GM19395 (cell line): Measurements from ENCODE around the gene HSP90AB1.

Source experiments
- ATAC-seq: cut with Tn5 transposase; IDR thresholded peaks from one replicate; pipeline ENCODE4 v1.9.1; 2021; ENCODE audit warnings: mild to moderate bottlenecking, moderate library complexity; ENCODE audit not compliant: unreplicated experiment

The HSP90AB1 gene

DNA sequence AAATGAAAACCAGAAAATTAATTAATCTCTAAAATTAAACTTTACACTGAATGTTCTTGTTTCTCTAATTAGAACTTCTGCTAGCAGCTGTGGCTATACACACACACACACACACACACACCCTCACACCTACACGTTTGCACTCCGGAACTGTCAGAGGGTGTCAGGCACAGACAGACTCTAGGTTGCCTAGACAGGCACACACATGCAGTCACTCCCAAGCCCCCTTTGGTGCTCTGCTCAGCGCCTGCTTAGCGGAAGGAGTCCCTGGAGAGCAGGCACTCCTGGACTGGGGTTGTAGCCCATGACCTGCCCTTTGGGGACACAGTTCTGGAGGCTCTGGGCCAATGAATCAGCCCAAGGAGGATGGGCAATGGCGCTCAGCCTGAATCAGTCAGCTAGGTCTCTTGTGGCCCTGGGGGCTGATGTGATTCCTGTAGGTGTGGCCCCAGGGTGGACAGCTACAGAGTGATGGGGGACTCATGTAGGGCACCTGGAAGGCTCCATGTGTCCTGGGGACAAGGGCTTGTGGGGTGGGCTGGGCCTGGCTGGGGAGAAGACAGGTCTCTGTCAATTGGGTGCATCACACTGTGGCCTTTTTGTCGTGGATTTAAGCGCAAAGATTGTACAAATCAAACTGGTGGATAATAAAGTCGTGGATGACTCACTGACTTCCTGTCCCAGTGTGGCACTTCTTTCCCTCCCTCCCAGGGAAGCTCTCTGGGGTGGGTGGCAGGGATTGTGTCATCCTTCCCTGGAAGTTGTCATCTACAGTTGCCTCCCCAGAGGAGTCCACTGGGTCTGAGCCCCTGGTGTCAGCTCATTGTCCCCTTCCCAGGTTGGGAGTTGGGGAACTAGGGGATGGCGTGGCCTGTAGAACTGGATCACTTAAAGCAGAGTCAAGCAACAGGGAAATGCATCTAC, 32.1 kb downstream of the HSP90AB1 start:
- no peak for ATAC-seq

DNA sequence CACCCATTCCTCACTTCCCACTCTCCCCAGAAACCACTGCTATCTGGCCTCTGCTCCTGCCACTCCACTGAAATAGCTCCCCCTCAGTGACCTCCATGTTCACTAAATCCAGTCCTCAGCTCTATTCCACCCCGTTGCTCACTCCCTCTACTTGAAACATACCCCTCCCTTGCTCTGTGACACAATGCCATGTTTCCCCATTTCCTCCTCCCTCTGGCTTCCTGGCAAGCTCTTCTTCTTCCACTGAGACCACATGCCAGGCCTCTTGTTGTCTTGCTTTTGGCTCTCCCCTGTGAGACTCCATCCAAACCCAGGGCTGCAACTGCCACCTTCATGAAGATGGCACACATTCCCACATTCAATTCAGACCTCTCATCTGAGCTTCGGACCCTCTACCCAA, 37.2 kb downstream of the HSP90AB1 start:
- ATAC-seq, result no peak

DNA sequence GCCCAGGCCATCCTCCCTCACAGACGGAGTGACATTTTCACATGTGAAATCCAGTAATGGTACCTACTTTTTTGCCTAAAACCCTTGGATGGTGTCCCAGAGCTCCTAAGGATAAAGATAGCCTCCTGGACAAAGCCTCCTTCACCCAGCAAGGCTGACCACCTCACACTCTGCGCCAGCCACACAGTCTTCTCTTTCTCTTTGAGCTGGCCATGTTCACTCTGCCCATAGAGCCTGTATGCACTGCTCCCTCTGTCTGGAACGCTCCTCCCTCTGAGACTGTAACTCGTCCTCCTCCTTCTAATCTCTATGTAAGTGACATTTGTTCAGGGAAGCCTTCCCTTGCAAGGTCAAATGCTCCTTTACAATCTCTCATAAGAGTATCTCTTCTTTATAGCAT, 38.0 kb downstream of the HSP90AB1 start:
- no peak for ATAC-seq

DNA sequence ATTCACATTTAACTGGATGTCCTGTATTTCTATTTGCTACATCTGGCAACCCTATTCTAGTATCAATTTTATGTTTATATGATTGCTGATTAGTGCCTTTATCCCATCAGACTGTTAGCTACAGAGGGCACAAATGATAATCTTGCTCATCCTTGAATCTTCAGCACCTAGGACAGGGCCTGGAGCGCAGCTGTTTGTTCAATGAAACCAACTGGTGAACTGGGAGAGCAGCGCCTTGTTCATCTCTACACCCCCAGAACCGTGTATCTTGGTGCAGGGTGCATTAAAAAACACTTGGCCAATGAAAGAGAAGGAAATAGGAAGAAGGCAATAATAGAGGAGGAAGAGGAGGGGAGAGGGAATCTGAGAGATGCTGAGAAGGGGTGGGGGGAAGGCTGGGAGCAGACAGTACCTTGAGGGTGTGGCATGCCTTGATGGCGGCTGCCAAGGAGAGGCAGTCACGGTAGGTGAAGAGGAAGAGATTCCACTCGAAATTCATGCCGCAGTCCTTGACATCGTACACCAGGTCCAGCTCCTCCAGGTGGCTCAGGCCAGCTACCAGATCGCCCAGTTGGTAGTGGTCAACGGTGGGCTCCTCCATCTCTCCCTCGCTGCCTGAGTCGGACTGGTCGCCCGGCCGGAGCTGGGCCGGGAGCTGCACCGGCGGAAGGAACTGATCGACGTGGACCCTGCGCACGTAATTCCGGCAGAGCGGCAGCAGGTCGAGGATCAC, 38.8 kb downstream of the HSP90AB1 start:
- no peak for ATAC-seq

- no peak for ATAC-seq
Measured at GRCh38 chr6:44286285-44286565, 39.3 kb downstream of the HSP90AB1 start.

DNA sequence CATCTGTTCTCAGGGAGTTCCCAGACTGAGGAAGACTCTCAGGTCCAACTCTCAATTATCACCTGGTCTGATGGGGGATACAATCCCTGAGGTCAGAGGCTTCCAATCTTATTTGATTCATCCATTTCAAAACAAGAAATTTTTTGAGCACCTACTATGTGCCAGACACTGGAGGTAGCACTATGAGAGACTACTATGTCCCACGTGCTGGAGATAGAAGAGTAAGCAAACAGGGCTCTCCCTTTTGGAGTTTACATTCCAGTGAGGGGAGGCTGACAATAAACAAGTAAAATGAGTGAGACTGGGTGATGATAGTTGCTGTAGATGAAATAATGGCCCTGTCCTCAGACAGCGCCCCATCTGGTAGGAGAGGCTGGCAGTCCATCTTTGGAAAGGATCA, 39.8 kb downstream of the HSP90AB1 start:
- ATAC-seq, result no peak

DNA sequence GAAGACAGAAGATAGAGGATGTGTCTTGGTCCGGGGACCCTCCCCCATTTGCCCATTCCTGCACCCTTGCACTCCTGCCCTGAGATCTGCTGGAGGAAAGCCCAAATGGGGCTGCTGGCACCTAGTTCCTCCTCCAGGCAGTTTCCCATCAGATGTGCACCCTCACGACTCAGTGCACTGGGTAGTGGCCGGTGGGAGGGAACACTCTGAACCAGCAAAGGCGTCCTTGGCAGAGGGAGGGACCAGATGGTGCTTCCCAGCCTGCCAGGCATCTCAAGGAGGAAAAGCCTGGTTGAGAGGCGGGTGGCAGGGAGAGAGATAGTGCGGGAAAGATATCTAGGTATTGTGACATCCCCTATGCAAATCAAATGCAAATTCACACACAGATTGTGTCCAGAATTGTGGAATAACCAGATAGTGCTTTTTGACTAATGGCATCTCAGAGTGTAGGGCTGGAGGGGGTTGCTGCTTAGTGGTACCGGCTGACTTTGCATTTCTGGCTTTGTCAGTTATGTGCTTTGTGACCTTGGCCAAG, 42.9 kb downstream of the HSP90AB1 start:
- ATAC-seq, result no peak

GRCh38 chr6:44291841-44292240, 44.9 kb downstream of the HSP90AB1 start:
- ATAC-seq, result no peak

- no peak for ATAC-seq
Measured at GRCh38 chr6:44292661-44293365, 45.9 kb downstream of the HSP90AB1 start.

GRCh38 chr6:44294832-44295791, 48.2 kb downstream of the HSP90AB1 start:
- no peak for ATAC-seq

DNA sequence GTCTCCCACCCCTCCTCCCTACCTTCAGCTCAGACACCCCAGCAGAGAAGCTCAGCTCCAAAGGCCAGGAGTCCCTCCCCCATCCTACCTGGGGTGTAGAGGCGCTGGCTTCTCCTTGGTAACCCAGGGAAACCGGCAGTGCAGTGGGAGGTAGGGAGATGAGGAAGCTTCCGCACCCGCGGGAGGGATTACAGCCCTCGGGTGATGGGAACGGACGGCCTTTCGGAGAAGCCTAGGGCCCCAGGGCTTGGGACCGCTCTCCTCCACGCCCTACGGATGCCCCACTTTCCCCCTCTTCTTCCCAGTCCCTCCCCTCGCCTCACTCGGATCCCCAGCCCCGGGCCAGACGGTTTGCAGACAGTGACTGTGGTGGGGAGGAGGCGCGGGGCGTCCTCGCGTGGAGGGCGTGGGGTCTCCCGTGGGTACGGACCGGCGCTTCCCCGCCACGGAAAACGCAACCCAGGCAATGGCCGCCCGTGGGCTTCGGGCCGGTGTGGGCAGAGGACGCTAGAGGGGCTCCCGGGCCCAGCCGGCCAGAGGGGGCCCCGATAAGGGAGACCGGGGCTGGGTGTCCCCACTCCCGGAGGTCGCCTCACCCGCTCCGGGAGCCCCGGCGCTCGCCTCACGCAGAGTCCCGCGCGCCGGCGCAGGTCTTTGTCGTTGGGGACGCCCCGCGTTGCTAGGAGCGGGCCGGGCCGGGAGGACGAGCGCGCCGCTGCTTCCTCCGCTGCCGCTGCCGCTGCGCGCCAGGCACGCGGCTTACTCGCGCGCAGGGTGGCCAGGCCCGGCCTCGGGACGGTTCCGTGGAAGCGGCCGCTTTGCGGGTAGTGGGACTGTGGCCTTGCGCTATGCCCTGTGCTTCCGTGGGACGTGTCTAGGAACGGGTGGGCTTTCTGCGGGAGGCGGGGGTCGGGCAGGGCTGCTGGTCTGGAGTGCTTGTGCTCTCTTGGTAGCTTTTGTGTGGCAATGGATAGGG, 50.5 kb downstream of the HSP90AB1 start:
- ATAC-seq, result no peak

- no peak for ATAC-seq
Measured at GRCh38 chr6:44298055-44298803, 51.3 kb downstream of the HSP90AB1 start.

DNA sequence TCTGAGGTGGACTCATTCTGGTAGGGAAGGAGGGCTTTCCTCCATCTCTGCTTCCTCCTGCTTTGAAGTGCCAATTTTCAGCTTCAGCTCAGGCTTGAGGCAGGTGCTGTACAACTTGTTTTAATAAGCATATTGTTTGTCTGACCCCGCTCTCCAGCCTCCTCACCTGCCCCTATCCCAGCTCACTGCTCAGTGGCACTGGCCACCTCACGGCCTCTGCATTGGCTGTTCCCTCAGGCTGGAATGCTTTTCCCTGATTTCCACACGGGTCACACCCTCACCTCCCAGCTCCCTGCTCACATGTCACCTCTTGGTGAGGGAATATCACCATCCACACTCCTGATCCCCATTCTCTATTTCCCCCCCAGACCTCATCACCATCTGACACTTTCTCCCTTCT, 52.0 kb downstream of the HSP90AB1 start:
- no peak for ATAC-seq

- no peak for ATAC-seq
Measured at GRCh38 chr6:44300292-44300823, 53.5 kb downstream of the HSP90AB1 start.

DNA sequence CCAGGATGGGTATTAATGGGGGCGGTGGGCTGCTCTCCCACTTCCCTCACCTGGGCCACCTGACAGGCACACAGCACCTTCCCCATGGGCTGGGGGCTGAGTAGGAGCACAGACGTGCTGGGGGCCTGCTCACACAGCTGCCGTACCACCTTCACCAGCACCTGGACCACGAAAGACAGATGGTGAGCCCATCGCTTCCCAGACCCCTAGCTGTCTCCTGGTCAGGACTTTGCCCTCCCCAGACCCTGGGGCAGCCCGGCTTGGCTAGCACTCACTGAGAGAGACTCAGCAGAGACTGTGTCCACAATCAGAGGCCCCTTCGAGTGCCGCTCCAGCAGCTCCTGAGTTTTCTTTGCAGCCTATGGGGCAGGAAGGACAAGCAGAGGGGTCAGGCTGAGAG, 54.2 kb downstream of the HSP90AB1 start:
- ATAC-seq, result no peak

- no peak for ATAC-seq
Measured at GRCh38 chr6:44301782-44302564, 55.1 kb downstream of the HSP90AB1 start.

DNA sequence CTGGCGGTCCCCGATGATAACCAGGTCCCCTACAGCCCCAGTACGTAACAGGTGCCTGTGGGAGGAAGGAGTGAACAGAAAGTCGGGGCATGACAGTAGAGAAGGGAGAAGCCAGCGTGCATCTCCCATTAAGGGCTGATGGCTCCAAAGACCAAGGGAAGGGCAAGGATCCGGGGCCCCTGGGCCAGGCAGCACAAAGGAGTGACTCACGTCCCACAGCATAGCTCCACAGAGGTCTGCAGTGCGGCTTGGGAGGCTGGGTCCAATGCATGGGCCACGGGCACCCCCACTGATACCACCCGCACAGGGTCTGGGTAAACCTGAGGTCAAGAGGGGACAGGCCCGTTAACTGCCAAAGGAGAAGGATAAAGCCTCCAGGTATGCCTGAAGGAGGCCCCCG, 56.0 kb downstream of the HSP90AB1 start:
- no peak for ATAC-seq
